NCI-H460 (cell line): ENCODE data around the gene PPP3CA. TPM values are rescaled to one million over a fixed set of nuclear protein-coding genes. Genes with fewer than 3 reads are reported as not detected.
A peak's percentile ranks its signal among the peaks of the same experiment; 100 is the strongest.

Experiments
- DNase-seq: peaks from one replicate; pipeline ENCODE4 v3.0.0-alpha.2; 2016; ENCODE audit warnings: low read depth; ENCODE audit errors: extremely low read depth
- polyA plus RNA-seq: library from polyadenylated mRNA; depleted of rRNA; stranded (reverse); fragments of >200 nt; gene quantifications from 2 replicates; pipeline ENCODE4 v1.2.3, GENCODE V29; 2014; cell fraction: nucleus; rRNA removed
- total RNA-seq: library from RNA; depleted of rRNA; stranded (reverse); fragments of >200 nt; shearing (Covaris generic); gene quantifications from 2 replicates; pipeline ENCODE4 v1.2.3, GENCODE V29; 2014; rRNA removed

The PPP3CA gene
- 15.7 and 16.5 TPM in 2 replicates for total RNA-seq
- polyA plus RNA-seq, result 9.9 and 13.0 TPM in 2 replicates

DNA sequence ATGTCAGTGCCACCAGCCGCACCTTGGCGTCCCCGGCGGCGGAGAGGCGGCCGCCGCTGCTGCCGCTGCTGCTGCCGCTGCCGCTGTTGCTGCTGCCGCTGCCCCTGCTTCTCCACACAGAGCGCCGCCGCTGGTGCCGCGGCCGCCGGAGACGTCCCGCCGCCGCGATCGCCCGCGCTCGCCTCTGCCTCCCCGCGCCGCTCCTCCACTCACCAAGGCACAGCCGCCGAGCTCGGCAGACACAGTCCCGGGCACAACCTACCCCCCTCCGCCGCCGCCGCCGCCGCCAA, at the start of gene PPP3CA:
Gene PPP3CA, minus strand, starts transcription at position 260 of the 290 bp plus-strand sequence.
- no peak for DNase-seq

- DNase-seq, result peak; percentile 4
Measured at GRCh38 chr4:101393256-101393655, 45.9 kb upstream of the PPP3CA start.

DNA sequence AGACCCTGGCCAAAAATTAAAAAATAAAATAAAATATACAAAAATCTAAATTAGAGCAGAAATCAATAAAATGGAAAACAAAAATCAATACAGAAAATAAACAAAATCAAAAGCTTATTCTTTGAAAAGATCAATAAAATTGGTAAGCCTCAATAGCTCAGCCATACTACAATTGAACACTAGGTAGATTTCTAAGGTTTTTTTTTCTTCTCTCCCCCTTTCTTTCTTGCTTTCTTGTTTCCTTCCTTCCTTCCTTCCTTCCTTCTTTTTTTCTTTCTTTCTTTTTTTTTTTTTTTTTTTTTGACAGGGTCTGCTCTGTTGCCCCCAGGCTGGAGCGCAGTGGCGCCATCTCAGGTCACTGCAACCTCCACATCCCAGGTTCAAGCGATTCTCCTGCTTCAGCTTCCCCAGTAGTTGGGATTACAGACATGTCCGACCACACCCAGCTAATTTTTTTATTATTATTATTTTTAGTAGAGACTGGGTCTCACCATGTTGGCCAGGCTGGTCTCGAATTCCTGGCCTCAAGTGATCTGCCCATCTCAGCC, 23.4 kb upstream of the PPP3CA start:
- no peak for DNase-seq

- DNase-seq, result no peak
Measured at GRCh38 chr4:101367201-101367600, 19.9 kb upstream of the PPP3CA start.

GRCh38 chr4:101366331-101366730, 19.0 kb upstream of the PPP3CA start:
- DNase-seq, result no peak

GRCh38 chr4:101357751-101358150, 10.4 kb upstream of the PPP3CA start:
- no peak for DNase-seq

GRCh38 chr4:101356928-101357327, 9.6 kb upstream of the PPP3CA start:
- no peak for DNase-seq

DNA sequence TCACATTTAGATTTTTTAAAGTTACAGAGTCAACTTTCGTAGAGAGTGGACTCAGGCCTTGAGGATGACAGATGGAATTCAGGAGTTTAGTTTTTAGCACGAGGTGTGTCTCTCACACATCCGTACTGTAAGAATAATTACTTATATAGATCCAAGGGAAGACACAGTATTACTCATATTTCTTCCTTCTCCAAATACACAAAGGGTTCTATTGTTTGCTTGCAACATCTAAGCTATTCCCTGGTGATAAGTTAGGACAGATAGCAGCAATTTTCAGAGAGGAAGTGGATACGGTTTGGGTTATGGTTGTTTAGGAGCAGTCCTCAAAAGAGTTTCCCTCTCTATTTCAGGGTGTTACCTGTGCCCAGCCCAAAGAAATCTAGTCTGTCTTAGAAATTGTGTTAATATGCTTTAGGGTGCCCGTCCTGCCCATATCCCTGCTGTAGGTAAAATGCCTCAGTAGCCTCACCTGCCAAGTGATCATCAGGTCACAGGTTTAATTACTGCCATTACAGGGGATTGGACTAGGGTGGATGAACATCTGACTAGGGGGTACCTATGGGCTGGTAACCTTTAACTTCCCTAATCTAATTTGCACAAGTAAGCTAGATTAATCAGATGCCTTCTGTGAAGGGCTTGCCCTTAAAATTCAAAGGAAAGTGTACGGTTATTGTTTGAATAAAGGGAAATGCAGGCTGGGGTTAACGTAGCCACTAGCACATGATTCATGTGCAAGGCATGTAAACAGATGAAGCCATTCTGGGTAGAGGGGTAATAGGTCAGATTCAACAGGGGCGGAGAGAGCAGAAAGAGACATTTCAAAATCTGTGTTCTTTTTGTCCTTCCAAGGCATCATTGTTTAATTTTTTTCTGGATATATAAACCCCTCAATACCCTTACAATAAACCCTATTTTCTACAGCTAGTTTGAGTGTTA, 8.7 kb upstream of the PPP3CA start:
- DNase-seq, result peak; percentile 14

- DNase-seq, result no peak
Measured at GRCh38 chr4:101355246-101355645, 7.9 kb upstream of the PPP3CA start.

DNA sequence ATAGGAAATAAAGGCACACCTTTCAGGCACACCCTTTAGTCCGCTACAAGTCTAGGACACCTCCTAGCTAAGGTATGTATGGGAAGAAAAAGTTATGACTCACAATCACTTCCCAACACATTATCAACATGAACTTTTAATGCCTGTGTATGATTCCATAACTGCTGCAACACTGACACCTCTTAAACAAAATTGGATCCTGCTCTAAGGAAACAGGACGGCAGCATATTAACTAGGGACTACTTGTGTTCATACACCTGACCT, 2.4 kb upstream of the PPP3CA start:
- DNase-seq, result no peak

GRCh38 chr4:101348995-101349800, 1.9 kb upstream of the PPP3CA start:
- DNase-seq, result no peak

- peak; percentile 6 for DNase-seq
Measured at GRCh38 chr4:101348367-101348827, 1.1 kb upstream of the PPP3CA start.

GRCh38 chr4:101347557-101348366, 436 bp upstream of the PPP3CA start:
- peak; percentile 92 for DNase-seq

DNA sequence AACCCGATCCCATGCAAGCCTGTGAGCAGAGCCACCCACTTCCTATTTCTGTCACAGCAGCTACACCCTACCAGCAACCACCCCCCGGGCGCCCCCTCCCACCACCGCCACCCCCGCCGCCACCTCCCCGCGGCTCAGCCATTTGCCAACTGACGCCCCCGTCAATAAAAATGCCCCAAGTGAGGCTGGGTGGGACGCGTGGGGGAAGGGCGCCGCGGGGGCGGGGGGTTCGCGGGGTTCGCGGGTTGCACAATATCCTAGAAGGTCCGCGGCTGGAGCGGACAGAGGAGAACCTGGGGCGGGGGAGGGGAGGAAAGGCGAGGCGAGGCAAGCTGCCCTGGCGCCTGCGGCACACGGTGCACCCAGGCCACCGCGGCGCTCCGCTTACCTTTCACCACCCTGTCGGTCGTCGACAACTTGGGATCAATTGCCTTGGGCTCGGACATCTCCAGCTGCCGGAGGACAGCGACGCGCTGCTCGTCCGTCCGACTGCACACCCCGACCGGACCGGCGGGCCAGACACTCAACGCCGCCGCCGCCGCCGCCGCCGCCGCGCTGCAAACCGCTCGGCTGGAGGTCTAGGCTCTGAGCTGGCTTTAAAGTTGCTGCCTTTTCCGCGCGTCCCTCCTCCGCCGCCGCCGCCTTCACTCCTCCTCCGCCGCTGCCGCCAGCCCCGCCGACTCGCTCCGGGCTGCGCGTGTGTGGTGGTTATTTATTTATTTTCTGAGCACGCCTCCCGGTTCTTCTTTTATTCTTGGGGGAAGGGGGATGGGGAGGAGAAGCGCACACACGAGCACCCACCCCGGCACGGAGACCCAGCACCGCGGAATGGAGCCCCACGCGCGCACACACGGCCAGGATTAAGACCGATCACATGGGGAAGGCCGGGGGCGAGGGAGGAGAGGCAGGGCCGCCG, 717 bp downstream of the PPP3CA start:
- peak; percentile 18 for DNase-seq

DNA sequence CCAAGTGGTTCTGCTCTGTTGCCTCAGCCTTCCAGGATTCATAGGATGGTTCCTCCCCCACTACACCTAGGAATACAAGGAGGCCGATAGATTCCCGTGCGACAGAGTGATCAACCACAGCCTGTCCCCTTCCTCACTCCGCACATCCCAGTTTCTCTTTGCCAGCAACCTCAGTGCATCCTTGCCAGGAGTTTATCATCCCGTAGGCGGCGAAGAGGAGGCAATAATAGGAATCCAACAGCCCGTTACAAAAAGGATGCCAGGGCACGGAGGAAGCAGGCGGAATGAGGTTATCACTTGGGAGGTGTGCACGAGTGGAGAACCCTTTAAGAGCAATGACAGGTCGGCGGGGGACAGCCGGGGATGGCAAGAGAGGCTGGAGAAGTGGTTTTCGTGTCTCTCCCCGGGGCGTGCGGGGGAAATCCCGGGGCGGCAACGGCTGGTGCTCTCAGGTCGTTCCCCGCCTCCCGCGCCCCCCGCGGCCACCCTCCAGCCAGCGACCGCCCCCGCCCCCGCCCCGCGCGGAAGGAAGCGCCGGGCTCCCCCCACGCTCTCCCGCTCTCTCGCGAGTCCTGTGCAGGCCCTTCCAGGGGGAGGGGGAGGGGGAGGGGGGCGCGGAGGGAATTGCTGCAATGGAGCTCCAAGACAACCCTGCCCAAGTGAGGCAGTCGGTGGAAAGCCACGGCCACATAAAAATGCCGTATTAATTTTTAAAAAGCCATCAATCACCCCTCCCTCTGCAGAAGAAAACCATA, 1.6 kb downstream of the PPP3CA start:
- DNase-seq, result no peak

DNA sequence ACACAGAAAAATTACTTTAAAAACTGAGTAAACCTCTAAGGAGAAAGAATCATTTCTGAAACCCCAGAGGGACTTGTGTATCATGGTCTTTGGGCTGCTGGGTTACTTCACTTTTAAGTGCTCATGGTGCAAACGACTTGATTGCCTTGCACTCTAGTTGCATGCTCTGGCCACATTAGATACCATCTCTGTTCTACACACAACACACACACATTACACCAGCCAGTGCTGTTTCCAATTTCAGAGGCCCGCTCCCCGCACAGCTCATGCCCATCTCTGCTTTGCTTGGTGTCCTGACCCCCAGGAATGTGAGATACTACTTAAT, 2.1 kb downstream of the PPP3CA start:
- DNase-seq, result no peak

DNA sequence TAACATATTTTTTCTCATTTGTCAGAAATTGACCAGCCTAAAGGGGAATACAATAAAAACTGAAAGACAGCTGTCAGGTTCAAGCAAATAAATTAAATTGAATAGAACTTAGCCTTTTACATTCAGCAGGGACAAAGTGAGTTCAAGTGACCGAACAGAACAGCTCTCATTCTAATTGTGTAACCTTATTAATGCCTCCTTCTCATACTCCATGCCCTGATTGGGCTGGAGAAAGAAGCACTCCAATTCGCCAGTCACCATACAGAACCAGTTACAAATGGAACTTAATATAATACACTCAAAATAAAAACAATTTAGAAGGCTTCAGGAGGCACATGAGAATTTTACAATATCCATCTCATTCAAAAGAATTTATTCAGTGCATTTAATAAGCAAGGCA, 8.0 kb downstream of the PPP3CA start:
- no peak for DNase-seq

DNA sequence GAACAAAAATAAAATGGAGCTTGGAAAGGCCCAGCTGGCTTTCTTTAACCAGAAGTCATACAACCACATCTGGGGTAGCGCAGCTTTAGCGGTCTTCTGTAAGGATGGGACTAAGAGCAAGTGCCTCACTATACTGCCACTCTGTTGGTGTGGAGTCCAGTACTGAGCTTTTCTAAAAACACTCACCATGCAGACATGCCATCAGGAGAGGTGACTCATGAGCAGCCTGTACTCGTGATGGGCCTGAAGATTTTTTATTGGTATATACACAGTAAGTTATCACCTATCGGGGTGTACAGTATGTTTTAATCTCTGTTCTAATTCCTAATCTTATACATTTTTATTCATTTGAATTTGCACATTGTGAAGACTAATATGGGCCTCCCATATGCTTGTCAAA, 9.6 kb downstream of the PPP3CA start:
- DNase-seq, result no peak

GRCh38 chr4:101334963-101335572, 12.3 kb downstream of the PPP3CA start:
- DNase-seq, result no peak
